Sigmoid colon (tissue), 7 donors: ENCODE data around the gene FSCN2. TPM values are rescaled to one million over a fixed set of nuclear protein-coding genes. Genes with fewer than 3 reads are reported as not detected.

Experiments
- DNase-seq: peaks from one replicate; pipeline ENCODE4 v3.0.0-alpha.2; 2019
- H3K27ac ChIP-seq, 4 donors: fragments of 200-600 bp; sonication (generic); one replicate each; pipeline ENCODE4 v1.5.1; 2016 to 2019; ENCODE audit warnings: mild to moderate bottlenecking in 1 of 4
- H3K27me3 ChIP-seq, 3 donors: fragments of 200-600 bp; sonication (generic); one replicate each; pipeline ENCODE4 v1.5.1; 2019; ENCODE audit warnings: mild to moderate bottlenecking in 1 of 3
- H3K36me3 ChIP-seq, 4 donors: fragments of 200-600 bp; sonication (generic); one replicate each; pipeline ENCODE4 v1.5.1; 2016 to 2019
- H3K4me1 ChIP-seq, 4 donors: fragments of 200-600 bp; sonication (generic); one replicate each; pipeline ENCODE4 v1.5.1; 2017 to 2019
- H3K4me3 ChIP-seq, 4 donors: fragments of 200-600 bp; sonication (generic); one replicate each; pipeline ENCODE4 v1.5.1; 2017 to 2019; ENCODE audit warnings: mild to moderate bottlenecking in 2 of 4, moderate library complexity in 1 of 4
- H3K9me3 ChIP-seq, 4 donors: fragments of 200-600 bp in 3 of 4; sonication (generic) in 3 of 4; one replicate each; pipeline versions ENCODE4 v1.5.1 to v1.6.1; 2013 to 2019
- EP300 ChIP-seq, 4 donors: sonication (generic); formaldehyde crosslinking; IDR thresholded peaks; one replicate each; pipeline ENCODE4 v1.6.1; 2017; ENCODE audit warnings: antibody characterized with exemption in 4 of 4
- POLR2A ChIP-seq, 2 donors: fragments of 450-650 bp; IDR thresholded peaks; one replicate each; pipeline ENCODE4 v1.6.1; 2016; ENCODE audit warnings: antibody characterized with exemption in 2 of 2, mild to moderate bottlenecking in 2 of 2, moderate library complexity in 2 of 2
- POLR2AphosphoS5 ChIP-seq, 4 donors: sonication (generic); formaldehyde crosslinking; IDR thresholded peaks; one replicate each; pipeline ENCODE4 v1.6.1; 2017; ENCODE audit warnings: antibody characterized with exemption in 4 of 4
- WGBS, 2 donors: extraction: QIAGEN DNeasy Blood & Tissue Kit; methylation state at CpG; one replicate each; pipeline ENCODE4 v1.1.7; 2013; 5-methylcytosine and 5-hydroxymethylcytosine counted together
- intact Hi-C: fragments of 100-400 bp; cut with DNase I; formaldehyde crosslinking; loops from one replicate; pipeline ENCODE4 v1.15.1; 2023
- polyA plus RNA-seq, 3 donors: library from polyadenylated mRNA; stranded (reverse); fragments of 200-250 nt; gene quantifications; one replicate each; pipeline ENCODE4 v1.2.3, GENCODE V29; 2013
- total RNA-seq, 4 donors: library from RNA; depleted of rRNA; stranded (reverse); fragments of >200 nt; gene quantifications; one replicate each; pipeline ENCODE4 v1.1.0, GENCODE V29; 2016
- TF ChIP-seq, protein P1 (sequence below), 4 experiments: fragments of 450-650 bp in 3 of 4; fragments of 200-600 bp in 1 of 4; IDR thresholded peaks; one replicate each; pipeline ENCODE4 v1.5.1; 2016 to 2019; ENCODE audit warnings: antibody characterized with exemption in 4 of 4, mild to moderate bottlenecking in 3 of 4, moderate library complexity in 2 of 4
- donor health status: healthy with polysubstance abuse.
- donor health status: Bipolar disorder and iron deficiency.
- donor health status: healthy.

FSCN2 gene
- total and polyA plus RNA-seq, 7 donors: 0.33 to 2.3 (median 1.0) TPM; not detected in 3

GRCh38 chr17:81574643-81574956 lies 46.4 kb downstream of the FSCN2 start:
- Histone ChIP-seq H3K4me3 (no peak overlapping the region), H3K27ac (no peak overlapping the region), H3K4me1 (peaks cover 0 to 30% (median 21%) of the 10 kb centered on the region in 4 donors), H3K27me3 (no peaks in the 10 kb centered on the region), H3K9me3 (no peaks in the 10 kb centered on the region), H3K36me3 (peaks cover 20 to 49% (median 36%) of the 10 kb centered on the region in 4 donors)
- DNase-seq: no peak
- intact Hi-C loops: no loop called here
- TF ChIP-seq POLR2AphosphoS5 (IDR thresholded peaks at IDR 0.05): no peak
- TF ChIP-seq POLR2A (IDR thresholded peaks at IDR 0.05): no peak
- WGBS, 2 donors: 52 to 74% methylated on average over 8 of the region's 8 CpGs

DNA sequence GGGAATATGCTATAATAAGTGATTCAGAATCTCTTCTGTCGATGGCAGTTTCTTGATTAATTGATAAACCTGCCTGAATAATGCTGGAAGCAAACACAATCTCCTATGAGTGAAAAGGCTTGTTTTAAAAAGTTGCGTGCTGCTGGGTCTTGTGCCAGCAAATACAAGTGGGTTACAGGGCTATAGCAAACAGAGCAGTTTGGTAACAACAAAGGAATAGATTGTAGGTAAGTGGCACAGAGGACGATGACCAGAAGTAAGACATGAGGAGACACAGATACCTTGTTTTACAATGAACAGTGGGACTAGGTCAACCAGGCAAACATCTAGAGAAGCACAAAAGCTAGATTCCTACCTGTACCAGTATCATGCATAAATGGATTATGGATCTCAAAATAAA lies 47.7 kb downstream of the FSCN2 start:
- TF ChIP-seq POLR2AphosphoS5 (IDR thresholded peaks at IDR 0.05) (no peak), EP300 (IDR thresholded peaks at IDR 0.05) (no peak), POLR2A (IDR thresholded peaks at IDR 0.05) (no peak)
- TF ChIP-seq, protein P1, sequence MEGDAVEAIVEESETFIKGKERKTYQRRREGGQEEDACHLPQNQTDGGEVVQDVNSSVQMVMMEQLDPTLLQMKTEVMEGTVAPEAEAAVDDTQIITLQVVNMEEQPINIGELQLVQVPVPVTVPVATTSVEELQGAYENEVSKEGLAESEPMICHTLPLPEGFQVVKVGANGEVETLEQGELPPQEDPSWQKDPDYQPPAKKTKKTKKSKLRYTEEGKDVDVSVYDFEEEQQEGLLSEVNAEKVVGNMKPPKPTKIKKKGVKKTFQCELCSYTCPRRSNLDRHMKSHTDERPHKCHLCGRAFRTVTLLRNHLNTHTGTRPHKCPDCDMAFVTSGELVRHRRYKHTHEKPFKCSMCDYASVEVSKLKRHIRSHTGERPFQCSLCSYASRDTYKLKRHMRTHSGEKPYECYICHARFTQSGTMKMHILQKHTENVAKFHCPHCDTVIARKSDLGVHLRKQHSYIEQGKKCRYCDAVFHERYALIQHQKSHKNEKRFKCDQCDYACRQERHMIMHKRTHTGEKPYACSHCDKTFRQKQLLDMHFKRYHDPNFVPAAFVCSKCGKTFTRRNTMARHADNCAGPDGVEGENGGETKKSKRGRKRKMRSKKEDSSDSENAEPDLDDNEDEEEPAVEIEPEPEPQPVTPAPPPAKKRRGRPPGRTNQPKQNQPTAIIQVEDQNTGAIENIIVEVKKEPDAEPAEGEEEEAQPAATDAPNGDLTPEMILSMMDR (IDR thresholded peaks at IDR 0.05): no peak
- intact Hi-C loops: no loop called here
- Histone ChIP-seq H3K36me3 (peaks cover 10 to 49% (median 24%) of the 10 kb centered on the region in 4 donors), H3K4me1 (peaks cover 0 to 30% (median 21%) of the 10 kb centered on the region in 4 donors), H3K27me3 (no peaks in the 10 kb centered on the region), H3K27ac (no peak overlapping the region), H3K9me3 (no peaks in the 10 kb centered on the region), H3K4me3 (no peak overlapping the region)
- DNase-seq: no peak
- WGBS, 2 donors: 93 to 95% methylated on average over 3 of the region's 3 CpGs

GRCh38 chr17:81576621-81577277 lies 48.6 kb downstream of the FSCN2 start:
- peaks cover 0 to 30% (median 21%) of the 10 kb centered on the region in 4 donors for H3K4me1 ChIP-seq
- peaks cover under 1 to 47% (median 18%) of the 10 kb centered on the region in 4 donors for H3K36me3 ChIP-seq
- no peaks in the 10 kb centered on the region for H3K9me3 ChIP-seq
- H3K27ac ChIP-seq: peak overlapping the region in 2 of 4 donors; percentile 30 to 42
- WGBS, 2 donors: 76% methylated on average over 16 to 17 of the region's 17 CpGs
- TF ChIP-seq EP300 (IDR thresholded peaks at IDR 0.05) (no peak), POLR2A (IDR thresholded peaks at IDR 0.05) (no peak), POLR2AphosphoS5 (IDR thresholded peaks at IDR 0.05) (no peak)
- TF ChIP-seq, protein P1 (IDR thresholded peaks at IDR 0.05): no peak
- intact Hi-C loops: no loop called here
- H3K4me3 ChIP-seq: no peak overlapping the region
- DNase-seq: no peak
- no peaks in the 10 kb centered on the region for H3K27me3 ChIP-seq

DNA sequence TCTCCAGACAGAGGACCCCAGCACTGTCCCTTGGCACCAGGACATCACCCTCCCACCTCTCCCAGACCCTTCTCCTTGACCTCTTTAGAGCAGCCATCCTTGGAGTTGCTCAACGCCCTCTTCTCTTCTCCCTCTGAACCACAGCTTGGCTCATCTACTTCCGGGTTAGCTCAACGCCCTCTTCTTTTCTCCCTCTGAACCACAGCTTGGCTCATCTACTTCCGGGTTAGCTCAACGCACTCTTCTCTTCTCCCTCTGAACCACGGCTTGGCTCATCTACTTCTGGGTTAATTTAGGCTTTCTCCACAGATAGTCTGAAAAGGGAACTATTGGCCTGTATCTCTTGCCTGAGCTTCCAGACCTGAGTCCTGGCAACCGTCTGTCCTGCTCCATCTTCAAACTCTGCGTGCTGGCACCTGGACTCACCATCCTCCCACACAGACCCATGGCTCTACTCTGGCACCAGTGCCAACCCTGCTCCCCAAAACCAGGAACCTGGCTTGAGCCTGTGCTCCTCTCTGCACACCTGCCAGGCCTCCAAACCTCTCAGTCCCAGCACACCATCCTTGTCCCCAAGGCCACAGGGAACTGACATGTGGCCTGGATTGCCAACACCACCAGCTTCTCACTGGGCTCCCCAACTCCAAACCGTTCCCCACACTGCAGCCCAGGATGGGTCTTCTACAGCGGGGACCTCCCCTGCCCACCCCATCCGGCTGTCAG lies 49.3 kb downstream of the FSCN2 start:
- no peak for TF ChIP-seq POLR2A (IDR thresholded peaks at IDR 0.05)
- no peak for TF ChIP-seq POLR2AphosphoS5 (IDR thresholded peaks at IDR 0.05)
- TF ChIP-seq EP300 (IDR thresholded peaks at IDR 0.05): no peak
- TF ChIP-seq, protein P1 (IDR thresholded peaks at IDR 0.05): no peak
- DNase-seq: no peak
- 80 to 85% methylated on average over 11 of the region's 11 CpGs for WGBS, 2 donors
- Histone ChIP-seq H3K9me3 (no peaks in the 10 kb centered on the region), H3K4me3 (no peak overlapping the region), H3K27me3 (no peaks in the 10 kb centered on the region), H3K27ac (peak overlapping the region in 2 of 4 donors; percentile 30 to 42), H3K36me3 (peaks cover 0 to 52% (median 20%) of the 10 kb centered on the region in 4 donors), H3K4me1 (peaks cover 0 to 30% (median 21%) of the 10 kb centered on the region in 4 donors)
- intact Hi-C loops: no loop called here

GRCh38 chr17:81578038-81578441 lies 49.9 kb downstream of the FSCN2 start:
- Histone ChIP-seq H3K9me3 (no peaks in the 10 kb centered on the region), H3K36me3 (peaks cover 0 to 58% (median 23%) of the 10 kb centered on the region in 4 donors), H3K4me1 (peaks cover 0 to 30% (median 21%) of the 10 kb centered on the region in 4 donors), H3K27me3 (no peaks in the 10 kb centered on the region), H3K4me3 (no peak overlapping the region), H3K27ac (no peak overlapping the region)
- 96% methylated on average over 10 of the region's 10 CpGs for WGBS, 2 donors
- no peak for TF ChIP-seq EP300 (IDR thresholded peaks at IDR 0.05)
- TF ChIP-seq, protein P1 (IDR thresholded peaks at IDR 0.05): no peak
- TF ChIP-seq POLR2AphosphoS5 (IDR thresholded peaks at IDR 0.05): no peak
- no peak for TF ChIP-seq POLR2A (IDR thresholded peaks at IDR 0.05)
- DNase-seq: no peak
- intact Hi-C loops: no loop called here
